CD14-positive monocyte (primary cell): ENCODE measurements around the gene SYNGR4. TPM values are rescaled to one million over a fixed set of nuclear protein-coding genes. Genes with fewer than 3 reads are reported as not detected.

ENCODE experiments used
- DNase-seq, 3 donors: peaks; one replicate each; pipeline ENCODE4 v3.0.0-alpha.2; 2011 to 2022
- H2AFZ ChIP-seq: 2 replicates; pipeline ENCODE4 v1.6.0; 2012; ENCODE audit warnings: mild to moderate bottlenecking, low read depth, low read length, inconsistent platforms; ENCODE audit not compliant: insufficient read depth, poor library complexity, severe bottlenecking
- H3K27ac ChIP-seq, 2 donors: 1 replicate in 1 of 2; 2 replicates in 1 of 2; pipeline ENCODE4 v1.5.1; 2012 to 2013; ENCODE audit warnings: low read length in 2 of 2, control low read depth in 1 of 2, inconsistent platforms in 1 of 2, low read depth in 1 of 2, mild to moderate bottlenecking in 1 of 2
- H3K27me3 ChIP-seq, 2 donors: one replicate each; pipeline versions ENCODE4 v1.6.0 to v1.6.1; 2011 to 2013; ENCODE audit warnings: low read length in 2 of 2; ENCODE audit not compliant: control insufficient read depth in 2 of 2, insufficient read depth in 2 of 2
- H3K36me3 ChIP-seq, 2 donors: replicated peaks in 1 of 2; 1 replicate in 1 of 2; 2 replicates in 1 of 2; pipeline versions ENCODE4 v1.5.1 to v1.6.1; 2012 to 2013; ENCODE audit warnings: low read length in 2 of 2, control low read depth in 1 of 2, inconsistent platforms in 1 of 2, mild to moderate bottlenecking in 1 of 2; ENCODE audit not compliant: insufficient read depth in 2 of 2, control insufficient read depth in 1 of 2
- H3K4me1 ChIP-seq, 2 donors: 1 replicate in 1 of 2; 2 replicates in 1 of 2; pipeline versions ENCODE4 v1.5.1 to v1.6.1; 2012 to 2013; ENCODE audit warnings: low read length in 2 of 2, control low read depth in 1 of 2, inconsistent platforms in 1 of 2, mild to moderate bottlenecking in 1 of 2, moderate library complexity in 1 of 2; ENCODE audit not compliant: insufficient read depth in 2 of 2, control insufficient read depth in 1 of 2
- H3K4me2 ChIP-seq: replicated peaks from 2 replicates; pipeline ENCODE3; 2012; ENCODE audit warnings: low read length, moderate library complexity, mild to moderate bottlenecking; ENCODE audit not compliant: poor library complexity, severe bottlenecking; ENCODE audit errors: extremely low read depth
- H3K4me3 ChIP-seq, 3 experiments: fragments of 200-600 bp in 1 of 3; sonication (generic) in 1 of 3; replicated peaks in 1 of 3; 1 replicate in 2 of 3; 2 replicates in 1 of 3; pipeline ENCODE4 v1.5.1; 2011 to 2013; ENCODE audit warnings: low read length in 3 of 3, mild to moderate bottlenecking in 3 of 3, control low read depth in 2 of 3, low read depth in 2 of 3, inconsistent platforms in 1 of 3, moderate library complexity in 1 of 3
- H3K79me2 ChIP-seq: 2 replicates; pipeline ENCODE4 v1.6.0; 2012; ENCODE audit warnings: mild to moderate bottlenecking, control low read depth, inconsistent platforms, low read length, moderate library complexity; ENCODE audit not compliant: insufficient read depth
- H3K9ac ChIP-seq: 2 replicates; pipeline ENCODE4 v1.6.0; 2017; ENCODE audit warnings: low read length, mild to moderate bottlenecking; ENCODE audit not compliant: insufficient read depth, poor library complexity, severe bottlenecking
- H3K9me3 ChIP-seq, 2 donors: replicated peaks in 1 of 2; 1 replicate in 1 of 2; 2 replicates in 1 of 2; pipeline versions ENCODE4 v1.5.1 to v1.6.1; 2012 to 2013; ENCODE audit warnings: low read length in 2 of 2, control low read depth in 1 of 2; ENCODE audit not compliant: control insufficient read depth in 1 of 2, insufficient read depth in 1 of 2
- H4K20me1 ChIP-seq: 2 replicates; pipeline ENCODE4 v1.6.0; 2012; ENCODE audit warnings: mild to moderate bottlenecking, low read length, control low read depth, moderate library complexity; ENCODE audit not compliant: insufficient read depth
- H3K27ac Mint-ChIP-seq, 7 donors: one replicate each; pipeline ENCODE4 v1.8.0; 2020; ENCODE audit warnings: mild to moderate bottlenecking in 7 of 7, mixed read lengths in 7 of 7, moderate library complexity in 6 of 7, inconsistent platforms in 2 of 7
- H3K27me3 Mint-ChIP-seq, 3 donors: one replicate each; pipeline ENCODE4 v1.8.0; 2021 to 2022; ENCODE audit warnings: low read depth in 3 of 3, mild to moderate bottlenecking in 3 of 3, mixed read lengths in 3 of 3, moderate library complexity in 3 of 3, inconsistent platforms in 1 of 3
- H3K36me3 Mint-ChIP-seq, 2 donors: one replicate each; pipeline ENCODE4 v1.8.0; 2020; ENCODE audit warnings: mixed read lengths in 2 of 2, inconsistent platforms in 1 of 2, mild to moderate bottlenecking in 1 of 2
- H3K4me1 Mint-ChIP-seq: one replicate; pipeline ENCODE4 v1.8.0; 2020; ENCODE audit warnings: mild to moderate bottlenecking, mixed read lengths
- H3K4me3 Mint-ChIP-seq, 2 donors: one replicate each; pipeline ENCODE4 v1.8.0; 2020; ENCODE audit warnings: mild to moderate bottlenecking in 2 of 2, mixed read lengths in 2 of 2, moderate library complexity in 1 of 2
- H3K9me3 Mint-ChIP-seq, 7 donors: one replicate each; pipeline ENCODE4 v1.8.0; 2020 to 2022; ENCODE audit warnings: mixed read lengths in 7 of 7, mild to moderate bottlenecking in 6 of 7, moderate library complexity in 6 of 7, inconsistent platforms in 2 of 7
- CTCF ChIP-seq: fragments of 200-600 bp; IDR thresholded peaks from one replicate; pipeline ENCODE4 v1.8.0; 2022; ENCODE audit warnings: antibody characterized with exemption, mild to moderate bottlenecking
- WGBS: methylation state at CpG from one replicate; pipeline ENCODE4 v1.1.5; 2013; ENCODE audit warnings: missing lambda C conversion rate; ENCODE audit not compliant: insufficient coverage; 5-methylcytosine and 5-hydroxymethylcytosine counted together
- intact Hi-C, 2 donors: fragments of 100-400 bp; cut with micrococcal nuclease; formaldehyde crosslinking; loops; one replicate each; pipeline versions ENCODE4 v1.15.0 to v1.15.1; 2023
- polyA plus RNA-seq, 3 donors: library from polyadenylated mRNA; depleted of rRNA in 1 of 3; unstranded in 2 of 3; stranded (reverse) in 1 of 3; fragments of 300-500 nt in 2 of 3; fragments of >200 nt in 1 of 3; fragmentation: Illumina TruSeq in 2 of 3; gene quantifications; 1 replicate in 2 of 3; 2 replicates in 1 of 3; pipeline ENCODE4 v1.2.3, GENCODE V29; 2012 to 2021

SYNGR4 gene
- polyA plus RNA-seq, 3 donors, result not detected

DNA sequence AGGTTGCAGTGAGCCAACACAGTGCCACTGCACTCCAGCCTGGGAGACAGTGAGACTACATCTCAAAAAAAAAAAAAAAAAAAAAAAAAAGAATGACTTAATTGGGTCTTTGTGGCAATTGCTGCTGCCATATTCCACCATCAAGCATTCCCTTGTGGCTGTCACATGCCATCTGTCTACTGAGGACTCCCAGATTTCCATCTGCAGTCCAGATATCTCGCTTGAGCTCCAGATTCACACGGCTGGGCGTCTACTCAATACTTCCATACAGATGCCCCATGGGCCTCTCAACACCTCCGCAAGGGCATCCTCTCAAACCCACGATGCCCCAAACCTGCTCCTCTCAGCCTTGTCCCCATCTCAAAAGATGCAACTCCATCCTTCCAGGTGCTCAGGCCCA, 13.3 kb upstream of the SYNGR4 start:
- Histone ChIP-seq H3K36me3 (no peaks in the 10 kb centered on the region), H3K4me1 (no peaks in the 10 kb centered on the region), H3K4me2 (no peak overlapping the region), H3K4me3 (no peak overlapping the region), H3K27me3 (no peaks in the 10 kb centered on the region), H3K27ac (no peak overlapping the region), H3K9me3 (no peaks in the 10 kb centered on the region), H3K79me2 (no peaks in the 10 kb centered on the region), H3K9ac (no peak overlapping the region), H2AFZ (no peak overlapping the region), H4K20me1 (no peaks in the 10 kb centered on the region)
- no peak for DNase-seq
- intact Hi-C loops, result loop anchor here (5.0 kb wide), 2 partner anchors 34 to 39 kb away; no protein-coding TSS in a partner anchor
- Mint-ChIP-seq H3K27me3 (peaks cover 0 to 3% (median 0%) of the 10 kb centered on the region in 3 donors), H3K27ac (no peak overlapping the region), H3K36me3 (peaks cover 6 to 9% of the 10 kb centered on the region in 2 donors), H3K9me3 (peaks cover 0 to 1% (median 0%) of the 10 kb centered on the region in 7 donors), H3K4me1 (no peaks in the 10 kb centered on the region), H3K4me3 (no peak overlapping the region)
- 97% methylated on average over 5 of the region's 5 CpGs for WGBS
- TF ChIP-seq CTCF, result no peak

DNA sequence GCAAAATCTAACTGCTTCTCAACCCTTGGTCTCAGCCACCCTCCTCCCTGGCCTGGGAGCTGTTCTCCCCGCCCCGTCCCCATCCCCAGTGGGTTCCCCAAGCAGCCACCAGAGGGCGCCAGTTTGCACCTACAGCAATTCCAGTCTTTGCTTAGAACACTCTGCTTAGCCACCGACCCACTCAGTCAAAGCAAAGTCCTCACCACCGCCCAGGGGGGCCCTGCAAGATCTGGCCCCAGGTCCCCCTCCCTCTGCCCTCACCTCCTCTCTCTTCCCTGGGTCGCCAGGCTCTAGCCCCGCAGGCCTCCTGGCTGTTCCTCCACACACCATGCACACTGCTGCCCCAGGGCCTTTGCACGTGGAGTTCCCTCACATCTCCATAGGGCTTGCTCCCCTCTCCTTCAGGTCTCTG, 12.8 kb upstream of the SYNGR4 start:
- Histone ChIP-seq H3K79me2 (no peaks in the 10 kb centered on the region), H3K9ac (no peak overlapping the region), H3K4me3 (no peak overlapping the region), H3K4me2 (no peak overlapping the region), H2AFZ (no peak overlapping the region), H3K27me3 (no peaks in the 10 kb centered on the region), H3K36me3 (no peaks in the 10 kb centered on the region), H3K9me3 (no peaks in the 10 kb centered on the region), H4K20me1 (no peaks in the 10 kb centered on the region), H3K4me1 (no peaks in the 10 kb centered on the region), H3K27ac (no peak overlapping the region)
- peak; percentile 60 to 69 (median 60) for DNase-seq
- Mint-ChIP-seq H3K36me3 (peaks cover 6 to 11% of the 10 kb centered on the region in 2 donors), H3K27ac (peak overlapping the region in 2 of 7 donors; percentile 26 to 71), H3K4me3 (no peak overlapping the region), H3K9me3 (peaks cover 0 to 3% (median 0%) of the 10 kb centered on the region in 7 donors), H3K4me1 (no peaks in the 10 kb centered on the region), H3K27me3 (peaks cover 0 to 3% (median 0%) of the 10 kb centered on the region in 3 donors)
- WGBS, result 48% methylated on average over 8 of the region's 8 CpGs
- TF ChIP-seq CTCF, result peak; percentile 83
- intact Hi-C loops, result loop anchor here (5.0 kb wide), 2 partner anchors 34 to 39 kb away; no protein-coding TSS in a partner anchor
